Adipocyte (in vitro differentiated cells): ENCODE data around the gene OXSR1.
A peak's percentile ranks its signal among the peaks of the same experiment; 100 is the strongest.
"Not testable (repeated sequence)": the region's sequence is repeated elsewhere in the genome, so short reads cannot be mapped to it uniquely, and the experiment has no call there.

ENCODE experiments used
- DNase-seq: peaks from one replicate; pipeline ENCODE4 v3.0.0-alpha.2; 2015; ENCODE audit warnings: low read depth
- H3K27me3 ChIP-seq: replicated peaks from 2 replicates; pipeline ENCODE4 v1.7.0; 2013; ENCODE audit warnings: mild to moderate bottlenecking, low read length, moderate library complexity; ENCODE audit not compliant: control insufficient read depth, insufficient read depth
- H3K36me3 ChIP-seq: 2 replicates; pipeline ENCODE4 v1.7.0; 2013; ENCODE audit warnings: low read length, mild to moderate bottlenecking, moderate library complexity; ENCODE audit not compliant: control insufficient read depth, insufficient read depth, severe bottlenecking
- H3K4me1 ChIP-seq: 2 replicates; pipeline ENCODE4 v1.7.0; 2013; ENCODE audit warnings: mild to moderate bottlenecking, low read length, moderate library complexity; ENCODE audit not compliant: control insufficient read depth, insufficient read depth
- H3K4me3 ChIP-seq: 2 replicates; pipeline ENCODE4 v1.7.0; 2013; ENCODE audit warnings: mild to moderate bottlenecking, low read length, moderate library complexity
- H3K9ac ChIP-seq: 2 replicates; pipeline ENCODE4 v1.7.0; 2013; ENCODE audit warnings: mild to moderate bottlenecking, low read length, moderate library complexity
- H3K9me3 ChIP-seq: 2 replicates; pipeline ENCODE4 v1.7.0; 2013; ENCODE audit warnings: mild to moderate bottlenecking, low read length, moderate library complexity; ENCODE audit not compliant: control insufficient read depth

OXSR1 gene

GRCh38 chr3:38219609-38220197, 54.4 kb downstream of the OXSR1 start:
- Histone ChIP-seq H3K36me3 (peaks cover 49% of the 10 kb centered on the region), H3K4me3 (no peak overlapping the region), H3K9me3 (no peaks in the 10 kb centered on the region), H3K9ac (no peak overlapping the region), H3K4me1 (no peaks in the 10 kb centered on the region), H3K27me3 (no peaks in the 10 kb centered on the region)
- DNase-seq: no peak

GRCh38 chr3:38221005-38221404, 55.7 kb downstream of the OXSR1 start:
- H3K36me3 ChIP-seq: peaks cover 57% of the 10 kb centered on the region
- H3K4me1 ChIP-seq: peaks cover 7% of the 10 kb centered on the region
- no peaks in the 10 kb centered on the region for H3K27me3 ChIP-seq
- H3K4me3 ChIP-seq: no peak overlapping the region
- no peaks in the 10 kb centered on the region for H3K9me3 ChIP-seq
- DNase-seq: no peak
- no peak overlapping the region for H3K9ac ChIP-seq

GRCh38 chr3:38222032-38222634, 56.8 kb downstream of the OXSR1 start:
- Histone ChIP-seq H3K36me3 (peaks cover 55% of the 10 kb centered on the region), H3K4me3 (no peak overlapping the region), H3K9ac (no peak overlapping the region), H3K4me1 (peaks cover 15% of the 10 kb centered on the region), H3K27me3 (no peaks in the 10 kb centered on the region), H3K9me3 (no peaks in the 10 kb centered on the region)
- DNase-seq: no peak

GRCh38 chr3:38224357-38224756, 59.0 kb downstream of the OXSR1 start:
- H3K9ac ChIP-seq: no peak overlapping the region
- peaks cover 44% of the 10 kb centered on the region for H3K36me3 ChIP-seq
- H3K4me1 ChIP-seq: peaks cover 33% of the 10 kb centered on the region
- no peaks in the 10 kb centered on the region for H3K27me3 ChIP-seq
- no peak overlapping the region for H3K4me3 ChIP-seq
- DNase-seq: no peak
- H3K9me3 ChIP-seq: no peaks in the 10 kb centered on the region

- H3K9ac ChIP-seq: no peak overlapping the region
- no peaks in the 10 kb centered on the region for H3K9me3 ChIP-seq
- peak overlapping the region; percentile 18 for H3K4me3 ChIP-seq
- peaks cover 59% of the 10 kb centered on the region for H3K36me3 ChIP-seq
- DNase-seq: peak; percentile 32
- H3K27me3 ChIP-seq: no peaks in the 10 kb centered on the region
- peaks cover 37% of the 10 kb centered on the region for H3K4me1 ChIP-seq
These were observed 60.9 kb downstream of the OXSR1 start for GRCh38 chr3:38226273-38226672.

- Histone ChIP-seq H3K27me3 (no peaks in the 10 kb centered on the region), H3K4me1 (peaks cover 37% of the 10 kb centered on the region), H3K9ac (no peak overlapping the region), H3K4me3 (peak overlapping the region; percentile 1), H3K9me3 (no peaks in the 10 kb centered on the region), H3K36me3 (peaks cover 61% of the 10 kb centered on the region)
- peak; percentile 90 for DNase-seq
These were observed 62.7 kb downstream of the OXSR1 start for GRCh38 chr3:38227989-38228388.

- no peak overlapping the region for H3K4me3 ChIP-seq
- no peaks in the 10 kb centered on the region for H3K9me3 ChIP-seq
- no peaks in the 10 kb centered on the region for H3K27me3 ChIP-seq
- DNase-seq: peak; percentile 67
- no peak overlapping the region for H3K9ac ChIP-seq
- peaks cover 37% of the 10 kb centered on the region for H3K4me1 ChIP-seq
- H3K36me3 ChIP-seq: peaks cover 66% of the 10 kb centered on the region
These were observed 63.7 kb downstream of the OXSR1 start for GRCh38 chr3:38229036-38229435.

- peaks cover 4% of the 10 kb centered on the region for H3K9me3 ChIP-seq
- no peak overlapping the region for H3K4me3 ChIP-seq
- H3K36me3 ChIP-seq: peaks cover 76% of the 10 kb centered on the region
- no peak for DNase-seq
- H3K4me1 ChIP-seq: peaks cover 19% of the 10 kb centered on the region
- no peak overlapping the region for H3K9ac ChIP-seq
- no peaks in the 10 kb centered on the region for H3K27me3 ChIP-seq
These were observed 67.4 kb downstream of the OXSR1 start for GRCh38 chr3:38232701-38233100.

- no peaks in the 10 kb centered on the region for H3K27me3 ChIP-seq
- H3K4me3 ChIP-seq: no peak overlapping the region
- peaks cover 17% of the 10 kb centered on the region for H3K9me3 ChIP-seq
- H3K4me1 ChIP-seq: no peaks in the 10 kb centered on the region
- no peak for DNase-seq
- H3K36me3 ChIP-seq: peaks cover 96% of the 10 kb centered on the region
- H3K9ac ChIP-seq: no peak overlapping the region
These were observed 70.1 kb downstream of the OXSR1 start for GRCh38 chr3:38235466-38235865.

- Histone ChIP-seq H3K9ac (no peak overlapping the region), H3K4me1 (no peaks in the 10 kb centered on the region), H3K9me3 (peaks cover 17% of the 10 kb centered on the region), H3K36me3 (peaks cover 91% of the 10 kb centered on the region), H3K27me3 (no peaks in the 10 kb centered on the region), H3K4me3 (no peak overlapping the region)
- no peak for DNase-seq
These were observed 73.2 kb downstream of the OXSR1 start for GRCh38 chr3:38238416-38239008.

GRCh38 chr3:38242812-38243211, 77.5 kb downstream of the OXSR1 start:
- H3K27me3 ChIP-seq, H3K9ac ChIP-seq, DNase-seq, H3K4me3 ChIP-seq: not testable (repeated sequence)
- peaks cover 12% of the 10 kb centered on the region for H3K9me3 ChIP-seq
- H3K36me3 ChIP-seq: peaks cover 77% of the 10 kb centered on the region
- peaks cover 12% of the 10 kb centered on the region for H3K4me1 ChIP-seq
